ENCODE results near the gene ADO.

Gene ADO

GRCh38 chr10:62818426-62819011 lies 14.0 kb downstream of the ADO start:
- DNase-seq (ENCODE audit: low read depth) = no peak

- DNase-seq (ENCODE audit: low read depth) = no peak
These were observed 14.8 kb downstream of the ADO start for GRCh38 chr10:62819141-62819920.

GRCh38 chr10:62820586-62820985 lies 16.1 kb downstream of the ADO start:
- no peak for DNase-seq (ENCODE audit: low read depth)

GRCh38 chr10:62826273-62826672 lies 21.8 kb downstream of the ADO start:
- no peak for DNase-seq (ENCODE audit: low read depth)

- DNase-seq (ENCODE audit: low read depth) = no peak
These were observed 25.1 kb downstream of the ADO start for GRCh38 chr10:62829622-62830021.

GRCh38 chr10:62830679-62831078 lies 26.2 kb downstream of the ADO start:
- no peak for DNase-seq (ENCODE audit: low read depth)

GRCh38 chr10:62831346-62831745 lies 26.8 kb downstream of the ADO start:
- DNase-seq (ENCODE audit: low read depth) = peak; percentile 89

GRCh38 chr10:62839590-62839989 lies 35.1 kb downstream of the ADO start:
- DNase-seq (ENCODE audit: low read depth) = no peak

GRCh38 chr10:62842983-62843382 lies 38.5 kb downstream of the ADO start:
- DNase-seq (ENCODE audit: low read depth) = no peak

GRCh38 chr10:62843600-62843999 lies 39.1 kb downstream of the ADO start:
- no peak for DNase-seq (ENCODE audit: low read depth)

- no peak for DNase-seq (ENCODE audit: low read depth)
These were observed 39.9 kb downstream of the ADO start for GRCh38 chr10:62844280-62845011.

GRCh38 chr10:62847433-62847832 lies 42.9 kb downstream of the ADO start:
- no peak for DNase-seq (ENCODE audit: low read depth)

GRCh38 chr10:62850646-62851045 lies 46.1 kb downstream of the ADO start:
- no peak for DNase-seq (ENCODE audit: low read depth)

GRCh38 chr10:62851442-62851841 lies 46.9 kb downstream of the ADO start:
- no peak for DNase-seq (ENCODE audit: low read depth)

- DNase-seq (ENCODE audit: low read depth) = no peak
These were observed 48.6 kb downstream of the ADO start for GRCh38 chr10:62852961-62853702.

GRCh38 chr10:62853710-62854109 lies 49.2 kb downstream of the ADO start:
- no peak for DNase-seq (ENCODE audit: low read depth)

GRCh38 chr10:62856021-62856420 lies 51.5 kb downstream of the ADO start:
- no peak for DNase-seq (ENCODE audit: low read depth)
